DOHH2 (cell line): Measurements from ENCODE around the gene MCC.
A peak's percentile ranks its signal among the peaks of the same experiment; 100 is the strongest.

Experiments used
- H3F3A ChIP-seq: fragments of 200-600 bp; sonication (generic), shearing (Covaris generic); 2 replicates; pipeline ENCODE4 v1.6.0; 2016; ENCODE audit warnings: antibody characterized with exemption, mild to moderate bottlenecking; ENCODE audit not compliant: control insufficient read depth, insufficient read depth
- H3K27ac ChIP-seq: fragments of 200-600 bp; sonication (generic); 2 replicates; pipeline ENCODE4 v1.5.1; 2014; ENCODE audit warnings: low read depth, mild to moderate bottlenecking, low read length, moderate library complexity
- H3K27me3 ChIP-seq: fragments of 200-600 bp; sonication (generic); 2 replicates; pipeline ENCODE4 v1.6.1; 2014; ENCODE audit warnings: mild to moderate bottlenecking, low read length, mixed read lengths; ENCODE audit not compliant: control insufficient read depth
- H3K36me3 ChIP-seq: fragments of 200-600 bp; sonication (generic); 2 replicates; pipeline ENCODE4 v1.6.1; 2014; ENCODE audit warnings: mild to moderate bottlenecking, low read length, moderate library complexity, mixed read lengths; ENCODE audit not compliant: control insufficient read depth
- H3K4me1 ChIP-seq: fragments of 200-600 bp; sonication (generic); 2 replicates; pipeline ENCODE4 v1.6.1; 2014; ENCODE audit warnings: mild to moderate bottlenecking, low read length, mixed read lengths; ENCODE audit not compliant: control insufficient read depth
- H3K4me2 ChIP-seq: fragments of 200-600 bp; sonication (generic); 2 replicates; pipeline ENCODE4 v1.6.0; 2014; ENCODE audit warnings: mild to moderate bottlenecking, low read length, moderate library complexity
- H3K4me3 ChIP-seq: fragments of 200-600 bp; sonication (generic); 2 replicates; pipeline ENCODE4 v1.5.1; 2014; ENCODE audit warnings: mild to moderate bottlenecking, low read length, mixed read lengths
- H3K79me2 ChIP-seq: fragments of 200-600 bp; sonication (generic); 2 replicates; pipeline ENCODE4 v1.6.1; 2014; ENCODE audit warnings: mild to moderate bottlenecking, low read length, mixed read lengths; ENCODE audit not compliant: control insufficient read depth
- H3K9me2 ChIP-seq: fragments of 200-600 bp; sonication (generic); replicated peaks from 2 replicates; pipeline ENCODE4 v1.6.1; 2014; ENCODE audit warnings: mild to moderate bottlenecking, low read length, mixed read lengths; ENCODE audit not compliant: control insufficient read depth
- H3K9me3 ChIP-seq: fragments of 200-600 bp; sonication (generic); 2 replicates; pipeline ENCODE4 v1.6.1; 2014; ENCODE audit warnings: antibody characterized with exemption, low read length, mixed read lengths; ENCODE audit not compliant: control insufficient read depth, insufficient read depth
- H4K20me1 ChIP-seq: fragments of 200-600 bp; sonication (generic); 2 replicates; pipeline ENCODE4 v1.6.0; 2014; ENCODE audit warnings: low read depth, mild to moderate bottlenecking, antibody characterized with exemption, low read length, moderate library complexity; ENCODE audit not compliant: control insufficient read depth, insufficient read depth
- CTCF ChIP-seq: fragments of 200-600 bp; sonication (generic); IDR thresholded peaks from one replicate; pipeline ENCODE4 v1.5.1; 2014; ENCODE audit warnings: antibody characterized with exemption, mild to moderate bottlenecking, low read depth, low read length; ENCODE audit not compliant: poor library complexity, severe bottlenecking
- EZH2phosphoT487 ChIP-seq: fragments of 200-600 bp; sonication (generic); IDR thresholded peaks from 2 replicates; pipeline ENCODE4 v1.6.1; 2017; ENCODE audit warnings: borderline replicate concordance, mild to moderate bottlenecking, antibody characterized with exemption, low read length, moderate library complexity, mixed read lengths

The MCC gene

GRCh38 chr5:113514289-113514635 is 26.0 kb upstream of the MCC start:
- Histone ChIP-seq H3K9me2 (no peaks in the 10 kb centered on the region), H3K9me3 (peaks cover 3% of the 10 kb centered on the region; the same call in 1 of the 2 replicates), H3K79me2 (peaks cover 48% of the 10 kb centered on the region), H3K4me1 (peaks cover 20% of the 10 kb centered on the region), H3K27ac (no peak overlapping the region), H3K4me2 (peak overlapping the region; percentile 92), H3K4me3 (peak overlapping the region; percentile 97), H3F3A (no peaks in the 10 kb centered on the region), H3K36me3 (peaks cover 29% of the 10 kb centered on the region), H3K27me3 (no peaks in the 10 kb centered on the region), H4K20me1 (no peaks in the 10 kb centered on the region)
- TF ChIP-seq EZH2phosphoT487 (no peak), CTCF (no peak)

GRCh38 chr5:113513384-113514288 is 25.4 kb upstream of the MCC start, which contains the start of gene YTHDC2:
YTHDC2 (plus strand) TSS chr5:113513694; CDS start chr5:113513896, 202 bp downstream.
- peak within 1 kb of the TSS; percentile 97 for H3K4me3 ChIP-seq
- peaks cover 20% of the 10 kb centered on the region for H3K4me1 ChIP-seq
- TF ChIP-seq CTCF (peak; percentile 41), EZH2phosphoT487 (no peak)
- peak within 1 kb of the TSS; percentile 92 for H3K4me2 ChIP-seq
- peaks cover 3% of the 10 kb centered on the region; the same call in 1 of the 2 replicates for H3K9me3 ChIP-seq
- peaks cover 43% of the 10 kb centered on the region for H3K79me2 ChIP-seq
- peaks cover 23% of the 10 kb centered on the region for H3K36me3 ChIP-seq
- no peaks in the 10 kb centered on the region for H4K20me1 ChIP-seq
- H3K9me2 ChIP-seq: no peaks in the 10 kb centered on the region
- H3F3A ChIP-seq: no peaks in the 10 kb centered on the region
- no peaks in the 10 kb centered on the region for H3K27me3 ChIP-seq
- no peak within 1 kb of the TSS for H3K27ac ChIP-seq

- no peak overlapping the region for H3K4me2 ChIP-seq
- H3K9me2 ChIP-seq: no peaks in the 10 kb centered on the region
- TF ChIP-seq CTCF: no peak
- no peak for TF ChIP-seq EZH2phosphoT487
- H3K9me3 ChIP-seq: peaks cover 3% of the 10 kb centered on the region; the same call in 1 of the 2 replicates
- peaks cover 37% of the 10 kb centered on the region for H3K79me2 ChIP-seq
- H3K36me3 ChIP-seq: peaks cover 20% of the 10 kb centered on the region
- H3K4me3 ChIP-seq: no peak overlapping the region
- no peaks in the 10 kb centered on the region for H3F3A ChIP-seq
- no peaks in the 10 kb centered on the region for H4K20me1 ChIP-seq
- H3K4me1 ChIP-seq: peaks cover 20% of the 10 kb centered on the region
- H3K27me3 ChIP-seq: 0 out of 2 replicates have a peak, but pooled peaks cover under 1% of the 10 kb centered on the region
- no peak overlapping the region for H3K27ac ChIP-seq
Observed at GRCh38 chr5:113512341-113512740, 24.1 kb upstream of the MCC start.
